Stimulated activated CD4-positive, alpha-beta T cell treated with anti-CD3 and anti-CD28 coated beads, Interleukin-1b, Interleukin-23, amount 100 ng/mL, for 48 hours (primary cell): ENCODE data around the gene TRIM47.
A peak's percentile ranks its signal among the peaks of the same experiment; 100 is the strongest.
"Not testable (repeated sequence)": the region's sequence is repeated elsewhere in the genome, so short reads cannot be mapped to it uniquely, and the experiment has no call there.

Experiments
- DNase-seq: peaks from one replicate; pipeline ENCODE4 v3.0.0-alpha.2; 2020

Gene TRIM47

DNA sequence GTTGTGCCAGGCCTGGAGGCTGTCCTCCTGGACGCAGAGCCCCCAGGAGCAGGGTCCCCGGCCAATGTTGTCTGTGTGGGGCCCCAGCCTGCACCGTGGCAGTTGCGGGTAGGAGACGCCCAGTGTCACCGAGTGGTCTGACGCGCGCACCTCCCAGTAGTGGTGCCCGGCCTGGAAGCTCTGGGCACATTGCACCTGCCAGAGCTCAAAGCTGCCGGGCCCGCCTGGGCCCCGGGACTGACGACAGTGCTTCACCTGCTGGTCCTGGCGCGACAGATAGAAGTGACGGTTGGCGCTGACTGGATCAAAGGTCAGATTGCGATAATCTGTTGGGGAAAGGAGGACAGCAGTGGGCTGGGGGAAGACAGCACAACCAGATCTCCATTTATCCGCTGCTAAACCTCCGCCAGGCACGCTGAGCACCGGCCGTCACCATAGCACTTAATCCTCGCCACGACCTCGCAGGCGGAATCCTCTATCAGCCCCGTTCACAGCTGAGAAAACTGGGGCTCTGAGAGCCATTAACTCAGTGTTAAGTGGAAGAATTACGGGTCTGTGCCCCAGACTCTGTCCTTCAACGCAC is 12.7 kb upstream of the TRIM47 start:
- no peak for DNase-seq

DNA sequence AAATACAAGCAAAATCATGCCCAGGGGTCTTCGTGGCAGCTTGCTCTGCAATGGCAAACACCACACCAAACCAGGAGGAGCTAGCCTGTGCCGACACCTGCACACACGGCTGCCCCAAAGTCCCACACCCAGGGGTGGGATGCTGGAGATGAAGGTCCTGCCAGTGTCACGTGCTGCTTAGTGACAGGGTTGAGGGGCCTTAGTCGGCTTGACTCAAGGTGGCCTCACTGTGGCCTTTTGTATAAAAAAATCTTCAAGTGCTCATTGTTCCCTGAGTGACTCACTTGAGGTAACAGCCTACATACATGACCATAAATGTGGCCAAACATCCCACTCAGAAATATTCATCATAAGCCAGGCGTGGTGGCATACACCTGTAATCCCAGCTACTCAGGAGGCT is 11.1 kb upstream of the TRIM47 start:
- no peak for DNase-seq

GRCh38 chr17:75888484-75888883 is 10.1 kb upstream of the TRIM47 start:
- no peak for DNase-seq

GRCh38 chr17:75885860-75886259 is 7.5 kb upstream of the TRIM47 start:
- DNase-seq, result not testable (repeated sequence)

DNA sequence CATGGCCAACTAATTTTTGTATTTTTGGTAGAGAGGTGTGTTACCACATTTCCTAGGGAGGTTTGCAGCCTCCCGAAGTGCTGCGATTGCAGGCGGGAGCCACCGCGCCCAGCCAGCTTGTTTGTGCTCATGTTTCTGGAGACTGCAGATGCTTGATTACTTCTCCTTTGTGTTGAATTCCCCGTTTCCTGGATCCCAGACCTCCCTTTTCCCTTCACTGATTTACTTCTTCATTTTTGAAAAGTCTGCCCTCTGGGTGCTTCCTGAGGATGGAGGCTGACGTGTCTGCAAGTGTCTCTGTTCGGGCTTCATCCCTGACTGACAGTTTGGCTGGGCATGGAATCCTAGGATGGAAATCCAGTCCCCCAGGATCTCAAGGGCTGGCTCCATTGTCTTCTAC is 7.0 kb upstream of the TRIM47 start:
- DNase-seq, result no peak

DNA sequence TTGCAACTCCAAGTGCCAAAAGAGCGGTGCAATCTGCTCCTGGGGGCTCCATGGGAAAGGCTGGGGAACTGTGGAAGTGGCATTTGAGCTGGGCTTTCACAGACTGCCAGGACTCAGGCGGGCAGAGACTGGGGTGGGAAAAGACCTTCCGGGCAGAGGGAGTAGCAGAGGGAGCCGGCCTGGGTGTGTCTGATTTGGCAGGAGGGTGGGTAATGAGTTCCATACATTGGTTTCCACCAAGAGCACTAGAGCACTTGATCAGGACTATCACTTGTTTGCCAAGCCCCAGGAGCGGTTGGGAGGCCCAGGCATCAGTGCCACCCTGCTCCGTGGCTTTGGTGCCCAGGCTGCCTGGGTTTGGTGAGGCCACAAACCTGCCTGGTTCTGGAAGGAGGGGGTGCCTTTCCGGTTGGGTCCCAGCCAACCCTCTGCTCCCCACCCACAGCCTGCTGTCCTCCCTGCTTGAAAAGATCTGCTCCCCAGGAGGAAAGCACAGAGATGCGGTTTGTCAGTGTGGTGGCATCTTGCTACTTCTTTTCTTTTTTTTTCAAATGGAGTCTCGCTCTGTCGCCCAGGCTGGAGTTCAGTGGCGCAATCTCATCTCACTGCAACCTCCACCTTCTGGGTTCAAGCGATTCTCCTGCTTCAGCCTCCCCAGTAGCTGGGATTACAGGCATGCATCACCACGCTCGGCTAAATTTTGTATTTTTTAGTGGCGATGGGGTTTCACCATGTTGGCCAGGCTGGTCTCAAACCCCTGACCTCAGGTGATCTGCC is 3.5 kb upstream of the TRIM47 start:
- no peak for DNase-seq

- DNase-seq, result no peak
Measured at GRCh38 chr17:75880266-75880665, 1.9 kb upstream of the TRIM47 start.

GRCh38 chr17:75877752-75878173 is 618 bp downstream of the TRIM47 start:
- peak; percentile 72 for DNase-seq

DNA sequence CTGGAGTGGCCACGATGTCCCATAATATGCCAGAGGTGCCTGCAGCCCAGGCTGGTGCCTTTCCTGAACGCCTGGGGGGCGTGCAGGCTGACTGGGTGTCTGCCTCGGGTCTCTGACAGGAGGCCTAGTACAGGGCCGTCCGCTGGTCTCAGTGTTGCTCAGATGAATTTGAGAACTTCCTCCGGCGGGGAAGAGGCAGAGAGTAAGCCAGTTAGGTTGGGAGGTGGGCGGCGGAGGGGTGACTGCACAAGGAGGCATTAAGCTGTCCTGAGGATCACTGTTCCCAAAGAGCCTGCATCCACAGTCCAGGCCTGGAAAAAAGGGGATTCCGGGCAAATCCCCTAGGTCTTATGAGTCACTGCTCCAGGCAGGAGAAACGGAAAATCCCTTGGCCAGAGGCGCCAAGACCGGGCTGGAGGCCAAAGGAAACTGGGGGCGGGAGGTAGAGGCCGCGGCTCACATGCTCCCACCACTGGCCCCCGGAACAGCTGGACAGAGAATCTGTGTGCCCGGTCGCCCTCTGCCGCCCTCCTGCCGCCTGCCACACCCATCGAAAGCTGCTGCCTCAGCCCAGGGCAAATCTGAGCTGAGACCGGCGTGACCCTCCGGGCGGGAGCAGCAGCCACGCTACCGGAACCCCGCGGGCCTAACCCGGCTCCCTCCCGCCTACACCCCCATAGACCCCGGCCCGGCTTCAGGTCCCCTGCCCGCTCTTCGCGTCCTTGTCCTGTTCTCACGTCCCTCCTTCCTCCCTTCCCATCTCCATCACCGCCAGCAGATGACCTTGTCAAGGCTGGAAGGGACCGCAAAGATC is 1.2 kb downstream of the TRIM47 start:
- peak; percentile 45 for DNase-seq

GRCh38 chr17:75876190-75876937 is 2.0 kb downstream of the TRIM47 start:
- peak; percentile 78 for DNase-seq

GRCh38 chr17:75875940-75876189 is 2.5 kb downstream of the TRIM47 start:
- no peak for DNase-seq

DNA sequence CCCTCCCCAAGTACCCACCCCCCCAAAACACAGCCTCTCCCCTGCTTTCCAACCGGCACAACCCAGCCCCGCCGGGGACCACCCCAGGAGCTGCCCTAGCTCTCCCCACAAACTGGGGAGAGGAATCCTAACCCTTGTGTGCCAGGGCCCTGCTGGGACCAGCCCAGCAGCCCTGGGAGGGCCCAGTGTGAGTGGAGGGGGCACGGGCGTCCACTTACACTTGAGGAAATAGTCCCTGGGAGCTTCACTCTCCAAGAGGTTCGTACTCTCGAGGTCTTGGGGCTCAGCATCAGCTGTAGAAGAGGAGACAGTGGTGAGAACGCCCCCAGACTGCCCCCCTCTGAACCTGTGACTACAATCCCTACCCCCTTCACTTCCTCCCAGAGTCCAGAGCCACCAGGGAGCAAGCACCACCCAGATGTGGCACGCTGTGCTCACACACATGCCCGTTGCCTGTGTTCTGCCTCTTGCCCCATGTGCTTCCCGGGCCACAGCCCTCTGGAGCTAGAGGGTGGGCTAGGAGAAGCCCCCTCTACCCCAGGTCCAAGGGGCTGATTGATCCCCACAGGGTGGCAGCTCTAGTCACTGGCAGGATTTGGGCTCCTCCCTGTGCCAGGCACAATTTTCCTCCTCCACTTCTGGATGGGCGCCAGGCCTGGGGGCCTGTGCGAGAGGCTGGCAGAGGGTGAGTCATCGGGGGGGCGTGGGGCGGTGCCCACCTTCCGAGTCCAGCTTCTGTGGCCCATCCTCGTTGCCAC is 3.0 kb downstream of the TRIM47 start:
- no peak for DNase-seq

GRCh38 chr17:75874323-75875181 is 3.8 kb downstream of the TRIM47 start:
- DNase-seq, result no peak

GRCh38 chr17:75873587-75874322 is 4.6 kb downstream of the TRIM47 start:
- no peak for DNase-seq

DNA sequence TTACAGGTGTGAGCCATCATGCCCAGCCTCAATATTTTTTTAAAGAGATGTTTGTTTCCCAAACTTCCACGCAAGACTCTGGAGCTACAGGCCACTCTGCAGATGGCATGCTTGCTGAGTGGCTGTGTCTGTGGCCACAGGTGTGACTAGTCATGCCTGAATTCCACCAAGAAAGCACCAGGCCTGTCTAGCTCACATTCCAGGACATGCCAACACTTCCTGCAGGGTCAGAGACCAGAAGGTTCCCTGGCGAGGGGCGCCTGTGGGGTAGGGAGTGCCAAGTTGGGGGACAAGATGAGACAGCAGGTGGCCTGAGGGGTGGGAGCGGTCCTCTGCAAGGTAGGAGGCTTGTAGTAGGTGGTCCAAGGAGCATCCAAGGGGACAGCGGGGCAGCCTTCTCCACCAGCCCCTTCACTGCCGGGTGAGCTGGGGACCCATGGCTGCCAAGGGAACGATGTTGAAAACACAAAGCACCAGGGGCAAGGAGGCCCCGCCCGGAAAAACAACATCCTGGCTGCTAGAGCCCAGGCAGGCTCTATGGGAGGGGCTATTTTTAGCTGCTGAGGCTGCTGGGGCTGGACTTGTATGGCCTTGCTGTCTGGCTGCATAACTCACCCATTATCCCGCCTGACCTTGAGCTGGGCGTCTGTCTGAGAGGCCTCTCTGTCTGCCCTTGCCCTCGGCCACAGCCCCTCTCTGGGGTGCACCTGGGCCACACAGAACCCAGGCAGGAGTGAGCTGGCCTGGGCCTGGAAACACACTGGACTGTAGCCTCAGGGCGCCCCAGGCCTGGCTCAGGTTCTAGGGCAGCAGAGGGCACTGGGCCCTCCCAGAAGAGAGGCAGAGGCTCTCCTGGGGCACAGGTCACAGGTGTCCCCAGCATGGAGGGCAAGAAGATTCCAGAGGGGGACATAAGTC is 5.7 kb downstream of the TRIM47 start:
- DNase-seq, result no peak

GRCh38 chr17:75870228-75870627 is 8.2 kb downstream of the TRIM47 start:
- not testable (repeated sequence) for DNase-seq

DNA sequence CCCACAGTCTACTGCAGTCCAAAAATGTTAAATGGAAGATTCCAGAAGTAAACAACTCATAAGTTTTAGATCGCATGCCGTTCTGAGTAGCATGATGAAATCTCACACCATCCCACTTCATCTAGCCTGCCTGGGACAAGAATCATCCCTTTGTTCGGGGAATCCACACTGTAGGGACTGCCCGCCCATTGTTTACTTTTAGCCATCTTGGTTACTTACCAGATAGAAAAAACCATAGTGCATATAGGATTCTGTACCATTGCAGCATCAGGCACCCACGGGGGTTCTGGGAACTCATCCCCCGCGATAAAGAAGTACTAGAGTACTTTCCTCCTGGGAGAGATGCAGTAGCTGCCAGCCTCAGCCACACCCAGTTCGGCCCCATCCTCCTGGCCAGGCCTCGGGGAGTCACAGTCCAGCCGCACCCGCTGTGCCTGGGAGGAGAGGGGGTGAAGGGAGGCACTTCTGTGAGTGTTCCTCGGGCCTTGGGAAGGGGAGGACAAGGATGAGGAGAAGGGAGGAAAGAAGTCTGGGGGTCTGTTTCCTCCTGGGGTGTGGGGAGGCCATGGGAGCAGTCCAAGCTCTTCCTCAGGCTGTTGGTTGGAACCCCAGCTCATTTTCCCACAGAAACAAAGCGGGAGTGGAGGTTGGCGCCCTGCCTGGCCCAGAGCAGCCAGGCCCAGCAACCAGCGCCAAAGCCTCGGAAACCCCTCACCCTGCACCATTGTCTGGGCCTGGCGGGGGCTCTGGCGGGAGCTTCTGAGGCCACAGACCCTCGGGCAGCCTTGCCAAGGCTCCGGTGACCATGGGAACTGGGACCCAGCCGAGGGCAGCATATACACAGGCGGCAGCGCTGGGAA is 8.9 kb downstream of the TRIM47 start:
- DNase-seq, result no peak

DNA sequence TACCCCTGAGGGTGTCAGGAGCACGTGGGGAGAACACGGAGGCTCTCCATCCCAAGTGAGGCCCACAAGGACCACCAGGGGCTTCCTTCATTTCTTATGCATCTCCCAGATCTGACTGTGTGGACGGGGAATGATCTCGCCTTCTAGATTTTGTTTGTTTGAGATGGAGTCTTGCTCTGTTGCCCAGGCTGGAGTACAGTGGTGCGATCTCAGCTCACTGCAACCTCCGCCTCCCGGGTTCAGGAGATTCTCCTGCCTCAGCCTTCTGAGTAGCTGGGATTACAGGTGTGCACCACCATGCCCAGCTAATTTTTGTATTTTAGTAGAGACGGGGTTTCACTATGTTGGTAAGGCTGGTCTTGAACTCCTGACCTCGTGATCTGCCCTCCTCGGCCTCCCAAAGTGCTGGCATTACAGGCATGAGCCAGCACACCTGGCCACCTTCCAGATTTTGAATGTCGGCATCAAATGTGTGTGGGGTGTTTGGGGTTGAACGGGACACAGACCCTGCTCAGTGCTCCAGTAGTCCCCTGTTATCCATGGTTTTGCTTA is 9.6 kb downstream of the TRIM47 start:
- not testable (repeated sequence) for DNase-seq
